ELF-1 (cell line): ENCODE data around the gene CFP.
"Not testable (repeated sequence)": the region's sequence is repeated elsewhere in the genome, so short reads cannot be mapped to it uniquely, and the experiment has no call there.

Experiments
- DNase-seq: peaks from one replicate; pipeline ENCODE4 v3.0.0-alpha.2; 2016; ENCODE audit warnings: low read depth, low spot score

CFP gene

DNA sequence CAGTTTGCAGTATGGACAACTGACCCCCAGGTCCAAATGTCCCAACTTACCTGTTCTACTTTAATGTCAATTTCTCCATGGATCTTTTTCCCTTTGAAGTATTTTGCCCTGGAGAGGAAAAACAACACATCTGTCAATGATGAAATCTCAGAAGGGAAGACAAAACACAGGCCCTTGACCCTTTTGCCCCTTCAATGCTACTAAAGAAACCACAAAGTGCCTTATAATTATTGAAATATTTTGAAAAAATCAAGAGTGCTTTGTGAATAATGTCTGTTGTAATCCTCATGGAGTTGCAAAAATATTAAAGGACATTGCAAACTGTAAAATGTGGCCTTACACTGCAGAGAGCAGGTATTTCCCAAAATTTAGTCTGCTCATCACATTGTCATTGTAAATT is 22.6 kb downstream of the CFP start:
- DNase-seq = no peak

DNA sequence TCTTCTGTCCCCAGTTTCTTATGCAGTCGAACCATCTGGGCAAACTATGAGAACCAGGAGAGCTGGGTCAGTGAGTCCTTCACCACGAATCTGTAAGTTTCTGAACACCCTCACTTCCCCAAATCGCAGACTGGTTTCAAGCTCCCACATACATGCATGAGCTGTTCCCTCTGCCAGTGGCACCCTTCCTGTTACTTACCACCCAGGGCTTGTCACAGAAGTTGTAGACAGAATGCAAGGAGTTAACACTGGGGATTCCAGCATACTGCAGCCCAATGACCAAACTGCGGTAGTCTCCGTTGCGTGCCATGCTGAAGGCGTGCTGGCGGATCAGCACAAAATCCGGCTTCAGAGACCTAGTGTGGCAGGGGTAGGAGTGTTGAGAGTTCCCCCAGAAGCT is 24.7 kb downstream of the CFP start:
- DNase-seq = no peak

DNA sequence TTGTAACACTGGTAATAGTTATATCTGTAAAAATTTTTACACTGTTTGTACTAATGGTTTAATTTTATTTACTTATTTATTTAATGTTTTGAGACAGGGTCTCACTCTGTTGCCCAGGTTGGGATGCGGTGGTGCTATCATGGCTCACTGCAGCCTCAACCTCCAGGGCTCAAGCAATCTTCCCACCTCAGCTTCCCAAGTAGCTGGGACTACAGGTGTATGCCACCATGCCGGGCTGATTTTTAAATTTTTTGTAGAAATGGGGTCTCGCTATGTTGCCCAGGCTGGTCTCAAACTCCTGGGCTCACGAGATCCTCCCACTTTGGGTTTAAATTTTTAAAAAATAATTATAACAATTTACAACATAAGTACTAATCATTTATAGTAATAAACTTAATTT is 26.6 kb downstream of the CFP start:
- not testable (repeated sequence) for DNase-seq

DNA sequence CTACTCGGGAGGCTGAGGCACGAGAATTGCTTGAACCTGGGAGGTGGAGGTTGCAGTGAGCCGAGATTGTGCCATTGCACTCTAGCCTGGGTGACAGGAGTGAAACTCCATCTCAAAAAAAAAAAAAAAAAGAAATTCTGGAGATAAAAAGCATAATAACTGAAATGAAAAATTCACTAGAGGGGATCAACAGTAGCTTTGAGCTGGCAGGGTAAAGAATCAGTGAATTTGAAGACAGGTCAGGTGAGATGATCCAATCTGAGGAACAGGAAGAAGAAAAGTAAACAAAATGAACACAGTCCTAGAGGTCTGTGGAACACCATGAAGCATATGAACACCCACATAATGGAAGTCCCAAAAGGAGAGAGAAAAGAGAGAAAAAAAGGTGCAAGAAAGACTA is 32.5 kb downstream of the CFP start:
- DNase-seq = no peak

DNA sequence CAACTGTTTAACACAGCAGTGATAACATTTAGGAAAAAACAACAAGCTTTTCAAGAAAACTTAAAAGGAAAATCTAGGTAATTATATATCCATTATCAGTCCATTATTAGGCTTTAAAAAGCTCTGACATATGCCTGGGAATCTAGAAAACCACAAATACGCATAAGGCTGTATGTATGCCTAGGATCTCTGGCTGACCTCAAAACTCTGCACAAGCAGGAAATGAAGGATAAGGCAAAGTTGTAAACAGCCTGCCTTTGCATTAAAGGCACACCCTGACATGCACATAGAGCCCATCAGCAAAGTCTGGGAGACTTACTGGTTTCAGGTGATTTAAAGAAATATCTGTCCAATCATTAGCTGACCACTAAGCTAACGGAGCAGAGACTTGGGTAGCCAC is 33.5 kb downstream of the CFP start:
- DNase-seq = no peak

DNA sequence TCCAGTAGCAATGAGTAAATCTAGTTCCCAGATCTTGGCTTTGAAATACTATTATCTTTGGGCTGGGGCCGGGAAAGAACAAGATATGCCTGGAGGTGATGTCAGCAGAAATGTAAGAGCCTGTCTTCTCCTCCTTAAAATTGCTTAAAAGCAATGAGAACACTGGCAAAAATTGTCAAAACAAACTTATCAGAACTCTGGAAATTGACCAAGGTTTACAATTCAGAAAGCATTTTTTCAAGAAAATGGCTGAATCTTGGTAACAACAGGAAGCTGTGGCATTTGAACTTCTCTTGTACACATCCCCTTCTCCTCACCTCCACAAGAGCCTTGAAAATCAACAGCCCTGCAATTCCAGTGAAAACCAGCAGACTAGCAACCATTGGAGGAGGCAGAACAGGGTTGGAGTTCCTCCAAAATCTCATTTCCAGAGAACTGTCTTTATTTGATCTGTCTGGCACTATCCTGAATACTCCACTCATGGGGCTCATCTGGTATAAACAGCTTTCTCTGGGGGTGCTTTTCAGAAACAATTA is 33.9 kb downstream of the CFP start:
- no peak for DNase-seq

DNA sequence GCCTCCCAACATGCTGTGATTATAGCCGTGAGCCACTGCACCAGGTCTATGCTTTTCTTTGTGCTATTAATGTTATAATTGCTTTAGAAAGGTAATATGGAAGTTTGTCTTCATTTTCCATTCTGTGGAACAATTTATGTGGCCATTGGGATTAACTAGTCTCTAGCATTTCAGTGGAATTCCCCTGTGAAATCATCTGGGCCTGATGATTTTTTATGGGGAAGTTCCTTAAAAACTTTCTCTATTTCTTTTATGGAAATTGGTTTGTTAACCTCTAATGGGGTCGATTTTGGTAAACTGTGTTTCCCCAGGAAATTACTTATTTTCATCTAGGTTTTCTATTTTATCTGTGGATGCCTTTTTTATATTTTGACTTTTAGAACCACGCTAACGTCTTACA is 36.2 kb downstream of the CFP start:
- no peak for DNase-seq

DNA sequence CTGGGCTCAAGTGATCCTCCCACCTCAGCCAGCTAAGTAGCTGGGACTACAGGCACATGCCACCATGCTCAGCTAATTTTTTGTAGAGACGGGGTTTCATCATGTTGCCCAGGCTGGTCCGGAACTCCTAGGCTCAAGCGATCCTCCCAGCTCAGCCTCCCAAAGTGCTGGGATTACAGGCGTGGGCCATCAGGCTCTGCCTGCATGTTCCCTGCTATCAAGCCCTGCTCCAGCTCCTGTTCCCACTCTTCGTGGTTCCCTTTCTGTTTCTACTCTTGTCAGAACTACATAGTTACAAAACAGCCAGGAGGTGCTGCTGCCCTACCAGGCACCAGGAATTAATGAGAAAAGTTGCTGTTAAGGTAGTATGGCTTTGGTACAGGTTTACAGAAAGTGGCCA is 38.7 kb downstream of the CFP start:
- DNase-seq = no peak

DNA sequence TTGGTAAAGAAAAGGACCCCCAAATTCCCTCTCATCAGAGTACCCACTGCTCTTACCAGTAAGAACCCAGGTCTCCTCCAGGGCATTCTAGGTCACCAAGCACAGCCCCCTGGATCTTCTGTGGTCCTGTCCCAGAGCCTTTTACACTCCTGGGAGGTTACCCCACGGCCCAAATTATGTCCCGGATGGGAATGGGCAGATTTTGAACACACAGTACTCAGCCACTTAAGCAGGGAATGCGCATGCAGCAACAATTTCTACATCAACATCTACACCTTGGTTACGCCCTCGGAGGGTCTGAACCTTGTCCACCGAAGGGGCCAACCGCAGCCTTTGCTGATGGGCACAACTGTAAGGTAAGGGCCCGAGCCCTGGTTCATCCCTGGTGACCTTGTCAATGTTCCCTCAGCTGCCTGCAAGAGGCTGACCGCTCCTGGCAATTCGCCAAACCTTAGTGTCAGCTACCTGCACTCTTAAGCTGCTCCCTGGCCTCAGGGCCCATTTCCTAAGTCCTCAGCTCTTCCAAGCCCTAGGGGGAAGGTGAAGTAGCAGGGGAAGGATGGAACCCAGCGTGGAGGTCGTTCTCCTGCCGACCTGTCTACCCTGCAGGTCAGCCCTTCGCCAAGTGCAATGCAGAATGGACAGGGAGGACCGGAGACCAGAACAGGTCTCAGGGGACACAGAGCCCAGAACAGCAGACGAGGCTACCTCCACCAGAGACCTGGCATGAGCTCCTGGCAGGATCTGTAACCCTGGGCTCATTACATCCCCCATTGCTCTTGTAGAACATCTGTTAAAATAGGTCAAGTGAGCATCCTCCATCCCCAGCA is 41.6 kb downstream of the CFP start:
- no peak for DNase-seq

DNA sequence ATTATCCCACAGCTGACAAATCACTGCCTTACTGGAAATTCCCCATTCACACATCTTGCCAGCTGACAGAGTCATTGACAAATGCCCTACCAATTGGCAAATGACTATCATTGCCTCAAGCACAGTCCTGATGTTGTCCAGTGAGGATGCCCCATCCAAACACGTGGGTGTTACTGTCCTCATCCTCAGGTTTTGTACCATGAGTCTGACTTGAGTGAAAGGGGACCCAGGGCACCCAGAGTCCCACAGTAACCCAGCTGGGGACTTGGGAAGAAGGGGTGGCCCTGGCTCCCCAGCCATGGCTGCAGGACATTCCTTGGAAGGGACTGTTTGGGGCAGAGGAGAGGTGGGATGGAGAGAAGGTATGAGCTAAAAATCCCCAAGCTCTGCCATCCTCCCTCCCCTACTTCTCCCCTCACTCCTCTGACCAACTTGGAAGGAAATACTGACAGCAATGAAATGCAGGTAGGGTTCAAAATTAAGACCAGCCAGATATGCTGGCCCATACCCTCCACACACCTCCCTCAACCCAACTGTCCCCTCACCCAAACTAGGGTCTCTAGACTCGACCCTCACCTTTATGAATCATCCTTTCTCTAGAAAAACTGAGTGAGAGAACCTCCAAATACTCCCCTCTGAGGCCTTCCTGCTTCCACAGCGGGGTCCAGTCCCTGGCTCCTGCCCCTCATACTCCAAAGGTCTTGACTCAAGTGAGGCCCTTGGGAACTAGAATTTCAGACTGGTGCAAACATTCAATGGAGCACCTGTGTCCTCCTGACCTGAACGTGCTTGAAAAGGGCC is 42.4 kb downstream of the CFP start:
- DNase-seq = no peak

DNA sequence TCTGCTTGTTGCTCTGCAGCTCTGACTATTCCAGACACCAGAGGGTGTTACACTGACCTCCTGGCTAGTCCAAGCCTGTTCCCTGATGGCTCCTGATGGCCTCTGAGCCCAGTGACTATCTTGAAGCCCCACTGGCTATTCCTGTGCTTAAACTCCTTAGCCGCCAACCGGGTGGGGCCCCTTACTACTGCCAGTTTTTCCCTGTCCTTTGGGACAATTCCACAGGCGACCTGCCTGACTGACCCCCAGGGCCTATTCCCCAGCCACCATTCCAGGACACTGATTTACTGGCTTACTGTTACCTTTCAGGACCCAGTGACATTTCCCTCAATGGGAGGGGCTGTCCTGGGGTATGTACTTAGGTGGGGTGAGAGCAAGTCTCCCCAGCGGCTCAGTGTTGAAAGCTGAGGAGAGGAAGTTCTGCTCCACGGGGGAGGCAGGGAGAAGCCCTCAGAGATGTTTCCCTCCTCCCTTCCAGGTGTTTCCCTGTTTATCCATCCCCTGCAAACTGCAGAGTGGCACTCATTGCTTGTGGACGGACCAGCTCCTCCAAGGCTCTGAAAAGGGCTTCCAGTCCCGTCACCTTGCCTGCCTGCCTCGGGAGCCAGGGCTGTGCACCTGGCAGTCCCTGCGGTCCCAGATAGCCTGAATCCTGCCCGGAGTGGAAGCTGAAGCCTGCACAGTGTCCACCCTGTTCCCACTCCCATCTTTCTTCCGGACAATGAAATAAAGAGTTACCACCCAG is 43.5 kb downstream of the CFP start:
- no peak for DNase-seq

DNA sequence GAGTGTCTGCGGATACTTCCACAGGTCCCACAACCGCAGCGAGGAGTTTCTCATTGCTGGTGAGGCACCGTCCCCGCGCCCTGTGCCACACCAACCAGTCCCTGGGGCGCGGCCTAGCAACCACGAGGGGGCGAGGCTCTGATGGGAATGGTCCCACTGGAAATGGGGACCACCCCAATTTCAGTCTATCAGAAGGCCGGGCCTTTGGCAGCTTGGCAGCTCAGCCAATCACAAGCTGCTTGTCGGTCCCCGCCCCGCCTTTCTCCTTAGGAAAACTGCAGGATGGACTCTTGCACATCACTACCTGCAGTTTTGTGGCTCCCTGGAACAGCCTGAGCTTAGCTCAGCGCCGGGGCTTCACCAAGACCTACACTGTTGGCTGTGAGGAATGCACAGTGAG is 44.5 kb downstream of the CFP start:
- no peak for DNase-seq

DNA sequence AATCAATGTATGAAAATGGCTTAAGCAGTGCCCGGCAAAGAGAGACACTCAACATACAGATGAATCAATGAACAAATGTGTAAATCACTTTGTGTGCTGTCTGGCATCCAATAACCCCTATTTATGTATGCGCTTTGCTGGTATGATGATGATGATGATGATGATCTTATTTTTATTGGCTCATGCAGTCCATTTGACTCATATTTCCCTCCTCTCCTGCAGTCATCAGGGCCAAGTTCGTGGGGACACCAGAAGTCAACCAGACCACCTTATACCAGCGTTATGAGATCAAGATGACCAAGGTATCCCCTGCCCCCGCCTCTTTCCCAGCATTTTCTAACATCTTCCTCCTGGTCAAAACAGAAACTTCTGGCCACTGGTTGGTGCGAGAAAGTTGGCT is 45.0 kb downstream of the CFP start:
- no peak for DNase-seq

DNA sequence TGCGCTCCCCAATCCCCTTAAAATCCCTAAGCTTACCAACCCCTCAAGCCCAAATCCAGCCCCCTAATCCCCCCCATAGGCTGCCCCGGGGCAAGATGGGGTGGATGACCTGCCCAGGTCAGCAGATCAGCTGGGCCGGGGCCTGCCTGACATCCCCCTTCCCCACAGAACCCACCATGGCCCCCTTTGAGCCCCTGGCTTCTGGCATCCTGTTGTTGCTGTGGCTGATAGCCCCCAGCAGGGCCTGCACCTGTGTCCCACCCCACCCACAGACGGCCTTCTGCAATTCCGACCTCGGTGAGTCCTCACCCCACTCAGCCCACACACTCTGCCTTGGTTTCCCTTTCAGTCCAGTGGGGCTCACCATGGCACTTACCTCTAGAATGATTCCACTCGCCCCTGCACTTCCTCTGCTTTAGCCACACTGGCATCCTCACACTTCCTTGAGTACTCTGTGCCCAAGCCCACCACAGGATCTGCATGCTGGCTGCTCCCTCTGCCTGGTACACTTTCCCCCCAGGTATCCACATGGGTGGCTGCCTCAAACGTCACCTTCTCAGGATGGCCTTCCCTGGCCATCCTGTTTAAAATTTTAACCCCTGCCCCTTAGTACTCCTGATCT is 46.4 kb downstream of the CFP start:
- DNase-seq = no peak

DNA sequence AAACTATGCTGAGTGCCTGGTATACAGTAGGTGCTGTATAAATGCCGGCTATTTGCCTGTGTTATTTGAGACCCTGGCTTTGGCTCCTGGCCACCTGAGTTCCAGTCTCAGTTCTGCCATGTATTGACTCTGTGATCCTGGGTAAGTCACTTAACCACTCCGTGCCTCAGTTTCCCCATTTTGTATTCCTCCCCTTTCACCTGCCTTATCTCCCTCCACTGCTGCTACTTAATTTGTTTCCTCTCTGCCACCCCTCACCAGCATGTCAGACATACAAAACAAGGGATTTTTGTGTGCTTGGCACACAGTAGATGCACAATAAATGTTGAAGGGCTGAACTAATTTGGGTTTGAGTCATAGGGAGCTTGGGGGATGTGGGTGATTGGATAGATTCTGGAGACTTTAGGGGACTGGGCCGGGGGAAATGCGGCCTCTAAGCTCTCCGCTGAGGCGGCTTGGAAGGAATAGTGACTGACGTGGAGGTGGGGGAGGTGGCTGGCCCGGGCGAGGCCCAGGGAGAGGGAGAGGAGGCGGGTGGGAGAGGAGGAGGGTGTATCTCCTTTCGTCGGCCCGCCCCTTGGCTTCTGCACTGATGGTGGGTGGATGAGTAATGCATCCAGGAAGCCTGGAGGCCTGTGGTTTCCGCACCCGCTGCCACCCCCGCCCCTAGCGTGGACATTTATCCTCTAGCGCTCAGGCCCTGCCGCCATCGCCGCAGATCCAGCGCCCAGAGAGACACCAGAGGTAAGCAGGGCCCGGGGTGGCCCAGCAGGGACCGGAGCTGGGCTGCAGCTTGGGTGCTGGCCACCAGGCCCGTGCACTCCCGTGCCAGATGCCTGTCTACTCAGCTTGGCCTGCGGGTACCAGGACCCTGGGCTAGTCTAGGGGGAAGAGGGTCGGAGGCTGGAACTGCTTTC is 47.7 kb downstream of the CFP start, which contains the start of gene TIMP1:
Gene TIMP1, plus strand, starts transcription at position 706 of the 917 bp plus-strand sequence. CDS start 980 bp downstream, outside the sequence.
- DNase-seq = peak; percentile 95

DNA sequence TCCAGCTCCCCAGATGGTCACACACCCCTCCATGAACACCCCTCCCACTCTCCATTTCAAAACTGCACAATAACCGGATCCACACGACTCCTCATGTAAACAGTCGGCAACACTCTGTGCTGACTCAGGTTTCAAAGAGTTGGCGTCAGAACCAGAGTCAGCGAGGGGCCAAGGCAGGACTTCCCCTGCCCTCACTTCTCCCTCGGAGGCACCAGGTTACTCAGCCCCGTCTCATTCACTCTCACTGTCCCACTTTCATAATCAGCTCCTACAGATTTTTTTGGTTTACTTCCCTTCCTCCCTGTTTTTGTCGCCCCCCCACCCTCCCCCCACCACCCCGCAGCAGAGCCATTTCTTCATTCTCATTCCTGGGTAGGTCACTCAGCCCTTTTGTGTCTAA is 50.2 kb downstream of the CFP start:
- DNase-seq = no peak

DNA sequence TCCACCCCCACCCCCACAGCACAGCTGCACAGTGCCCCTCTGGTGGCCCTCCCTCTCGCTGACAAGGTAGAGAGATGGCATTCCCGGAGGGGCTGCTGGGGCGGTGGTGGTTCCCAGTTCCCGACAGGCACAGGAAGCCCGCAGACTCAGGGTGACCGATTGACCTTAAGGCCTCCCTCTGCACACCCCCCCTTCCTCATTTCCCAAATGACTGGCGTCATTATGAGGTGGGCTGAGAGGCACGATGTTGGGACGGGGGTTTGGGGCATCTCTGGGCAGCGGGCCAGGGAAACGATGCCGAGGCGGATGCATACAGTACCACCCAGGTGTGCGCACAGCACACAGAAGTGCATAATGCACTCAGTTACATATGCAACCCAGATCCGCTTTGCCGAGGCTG is 51.0 kb downstream of the CFP start:
- no peak for DNase-seq

DNA sequence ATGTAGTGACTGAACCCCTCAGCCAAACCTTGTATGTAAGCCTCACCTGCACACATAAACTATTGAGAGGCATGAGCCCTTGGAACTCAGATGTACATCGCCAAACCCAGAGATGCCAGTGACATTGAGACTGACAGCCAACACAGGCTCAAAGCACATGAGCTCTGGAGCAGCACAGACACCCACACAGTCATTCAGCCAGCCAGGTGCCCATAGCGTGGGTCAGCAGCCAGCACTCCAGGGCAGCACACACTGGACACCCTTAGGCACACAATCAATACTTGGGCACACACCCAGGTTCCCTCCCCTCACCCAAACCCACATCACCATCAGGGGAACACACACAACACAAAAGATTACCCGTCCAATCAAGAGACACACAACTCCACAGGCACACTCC is 51.8 kb downstream of the CFP start:
- DNase-seq = no peak

DNA sequence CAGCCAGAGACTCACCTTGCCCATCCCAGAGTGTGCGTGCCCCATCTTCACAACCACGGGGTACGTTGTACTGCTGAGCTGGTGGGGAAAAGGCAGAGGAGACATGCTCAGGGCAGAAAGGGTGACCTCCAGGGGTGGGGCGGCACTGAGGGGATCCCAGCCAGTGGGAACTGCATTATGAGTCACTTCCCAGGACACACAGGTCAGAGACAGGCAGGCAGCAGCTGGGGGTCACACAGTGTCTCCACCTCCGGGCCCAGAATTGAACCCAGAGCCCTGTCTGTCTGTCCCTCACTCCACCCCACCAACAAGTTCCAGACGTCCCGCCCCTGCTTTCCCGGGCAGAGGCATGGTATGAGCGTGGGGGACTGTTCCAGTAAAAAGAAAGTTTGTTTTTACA is 52.3 kb downstream of the CFP start:
- DNase-seq = no peak
